ENCODE results near the gene MED12L.

GRCh38 chr3:151350656-151351055 lies 265.2 kb downstream of the MED12L start:
- no peak for TF ChIP-seq CTCF (IDR thresholded peaks at IDR 0.05)
- TF ChIP-seq POLR2A (IDR thresholded peaks at IDR 0.05) = no peak

Measured in Peyer's patch (tissue), 4 donors.